ENCODE data around the gene LRBA.
"Not testable (repeated sequence)": the region's sequence is repeated elsewhere in the genome, so short reads cannot be mapped to it uniquely, and the experiment has no call there.

Gene LRBA

DNA sequence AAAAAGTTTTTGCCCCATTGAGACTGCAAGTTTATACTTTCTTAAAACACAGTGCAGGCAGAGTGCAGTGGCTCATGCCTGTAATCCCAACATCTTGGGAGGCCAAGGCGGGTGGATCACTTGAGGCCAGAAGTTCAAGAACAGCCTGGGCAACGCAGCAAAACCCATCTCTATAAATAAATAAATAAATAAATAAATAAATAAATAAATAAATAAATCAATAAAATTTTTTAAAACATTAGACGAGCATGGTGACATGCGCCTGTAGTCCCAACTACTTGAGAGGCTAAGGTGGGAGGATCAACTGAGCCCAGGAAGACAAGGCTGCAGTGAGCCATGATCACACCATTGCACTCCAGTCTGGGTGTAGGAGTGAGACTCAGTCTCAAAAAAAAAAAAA lies 213.3 kb downstream of the LRBA start:
- no peak for DNase-seq (ENCODE audit: low spot score)

DNA sequence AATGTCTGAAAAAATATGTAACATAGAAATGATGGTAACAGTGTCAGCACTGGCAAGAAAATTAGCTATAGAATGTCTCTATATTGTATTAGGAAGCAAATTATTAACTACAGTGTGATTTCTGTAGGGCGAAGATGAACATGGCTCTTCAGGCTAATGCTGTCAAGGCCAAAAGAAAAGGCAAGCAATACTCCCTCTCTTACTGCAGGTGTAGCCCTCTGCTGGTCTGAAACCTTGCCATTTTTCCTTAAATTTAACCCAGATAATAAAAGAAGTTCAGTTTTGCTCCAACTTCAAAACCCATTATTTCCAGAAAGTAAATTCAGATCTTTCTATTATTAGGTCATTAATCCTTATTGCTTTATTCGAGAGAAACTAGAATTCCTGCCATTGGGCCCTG lies 215.9 kb downstream of the LRBA start:
- DNase-seq (ENCODE audit: low spot score) = no peak

GRCh38 chr4:150794706-150795105 lies 220.4 kb downstream of the LRBA start:
- DNase-seq (ENCODE audit: low spot score) = no peak

DNA sequence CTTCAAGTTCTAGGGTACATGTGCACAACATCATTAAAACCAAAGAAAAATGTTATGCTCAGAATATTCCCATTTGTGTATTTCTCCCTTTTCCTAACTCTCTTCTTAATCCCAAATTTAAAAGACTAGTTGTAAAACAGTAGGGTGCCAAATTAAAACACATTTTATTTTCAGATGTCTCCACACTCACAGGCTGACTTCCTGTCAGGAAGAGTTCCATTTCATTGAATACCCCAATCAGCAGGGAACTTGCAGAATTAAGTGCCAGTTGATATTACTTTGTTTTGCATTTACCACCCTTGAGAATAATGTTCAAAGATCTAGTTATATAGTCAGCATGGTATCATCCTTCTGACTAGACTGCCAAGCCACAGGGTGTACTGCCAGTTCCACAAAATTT lies 225.2 kb downstream of the LRBA start:
- no peak for DNase-seq (ENCODE audit: low spot score)

DNA sequence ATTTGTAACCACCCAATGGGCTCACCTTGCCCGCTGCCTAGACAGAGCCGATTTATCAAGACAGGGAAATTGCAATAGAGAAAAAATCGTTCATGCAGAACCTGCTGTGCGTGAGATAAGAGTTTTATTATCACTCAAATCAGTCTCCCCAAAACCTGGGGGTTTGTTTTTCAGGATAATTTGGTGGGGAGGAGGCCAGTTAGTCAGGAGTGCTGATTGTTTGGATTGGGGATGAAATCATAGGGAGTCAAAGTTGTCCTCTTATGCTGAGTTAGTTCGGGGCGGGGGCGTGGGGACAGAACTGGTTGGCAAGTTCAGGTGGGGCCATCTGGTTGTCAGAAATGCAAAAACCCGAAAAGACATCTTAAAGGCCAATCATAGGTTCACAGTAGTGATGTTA lies 230.1 kb downstream of the LRBA start:
- DNase-seq (ENCODE audit: low spot score) = no peak

- no peak for DNase-seq (ENCODE audit: low spot score)
Observed at GRCh38 chr4:150784305-150784704, 230.8 kb downstream of the LRBA start.

DNA sequence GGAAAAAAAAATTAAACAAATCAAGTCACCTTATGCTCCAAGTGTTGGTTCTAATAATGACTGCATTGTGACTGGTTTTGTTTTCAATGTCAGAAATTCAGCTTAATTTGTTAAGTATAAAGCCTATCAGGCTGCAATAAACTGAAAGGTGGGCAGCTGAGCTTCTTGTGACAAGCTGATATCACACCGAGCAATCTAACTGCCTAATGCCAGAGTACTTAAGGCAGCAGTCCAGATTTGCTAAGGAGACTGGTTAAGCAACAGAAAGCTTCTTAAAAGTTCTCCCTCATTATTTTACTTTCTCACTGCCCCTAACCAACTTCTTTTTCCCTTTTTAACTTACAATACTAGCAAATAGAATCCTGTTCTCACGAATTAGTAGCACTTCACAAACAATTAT lies 232.2 kb downstream of the LRBA start:
- no peak for DNase-seq (ENCODE audit: low spot score)

- no peak for DNase-seq (ENCODE audit: low spot score)
Observed at GRCh38 chr4:150782311-150782710, 232.8 kb downstream of the LRBA start.

- DNase-seq (ENCODE audit: low spot score) = no peak
Observed at GRCh38 chr4:150781191-150781590, 233.9 kb downstream of the LRBA start.

DNA sequence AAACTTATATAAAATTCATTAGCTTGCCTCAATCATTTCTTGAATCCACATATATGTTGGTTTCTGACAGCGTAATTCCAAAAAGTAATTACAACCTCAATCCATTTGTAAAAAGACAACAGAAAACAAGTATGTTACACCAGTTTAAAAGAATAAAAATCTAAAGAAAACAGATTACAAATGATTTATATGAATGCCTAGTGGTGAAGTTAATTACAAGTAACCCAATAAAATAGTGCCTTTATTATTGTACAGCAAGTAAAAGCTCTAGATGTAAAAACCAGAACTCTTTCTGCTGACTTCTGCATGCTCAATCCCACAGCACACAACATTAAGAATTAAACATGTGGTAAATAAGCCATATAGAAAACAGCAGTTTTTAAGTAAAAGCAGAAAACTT lies 235.4 kb downstream of the LRBA start:
- no peak for DNase-seq (ENCODE audit: low spot score)

GRCh38 chr4:150773729-150774449 lies 241.2 kb downstream of the LRBA start:
- no peak for DNase-seq (ENCODE audit: low spot score)

GRCh38 chr4:150773032-150773431 lies 242.1 kb downstream of the LRBA start:
- DNase-seq (ENCODE audit: low spot score) = no peak

DNA sequence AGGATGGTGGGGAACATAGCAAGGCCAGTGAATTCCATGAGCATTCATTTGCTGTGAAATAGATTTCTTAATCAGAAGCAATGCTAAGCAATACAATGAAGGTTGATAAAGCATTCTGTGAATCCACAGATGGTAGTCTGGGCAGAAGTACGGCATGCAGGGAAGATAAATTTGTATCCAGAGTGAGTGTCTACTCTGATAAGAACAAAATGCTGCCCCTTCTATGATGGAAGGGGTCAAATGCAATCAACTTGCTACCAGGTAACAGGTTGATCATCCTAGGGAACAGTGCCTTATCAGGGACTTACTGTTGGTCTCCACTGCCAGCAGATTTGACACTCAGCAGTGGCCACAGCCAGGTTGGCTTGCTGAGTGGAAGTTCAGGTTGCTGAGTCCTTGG lies 243.7 kb downstream of the LRBA start:
- DNase-seq (ENCODE audit: low spot score) = no peak

- DNase-seq (ENCODE audit: low spot score) = no peak
Observed at GRCh38 chr4:150769845-150770244, 245.2 kb downstream of the LRBA start.

DNA sequence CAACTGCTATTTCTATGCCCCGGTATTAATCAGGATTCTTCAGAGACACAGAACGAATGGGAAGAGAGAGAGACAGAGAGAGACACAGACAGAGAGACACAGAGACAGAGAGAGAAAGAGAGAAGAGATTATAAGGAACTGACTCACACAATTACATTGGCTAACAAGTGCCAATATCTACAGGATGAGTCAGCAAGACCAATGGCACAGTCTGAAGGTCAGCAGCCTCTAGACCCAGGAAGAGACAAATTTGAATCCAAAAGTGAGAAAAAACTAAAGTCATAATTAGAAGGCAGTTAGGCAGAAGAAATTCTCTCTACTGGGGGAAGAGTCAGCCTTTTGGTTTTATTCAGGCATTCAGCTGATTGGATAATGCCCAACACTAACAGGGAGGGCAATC lies 245.8 kb downstream of the LRBA start:
- peak; percentile 22 for DNase-seq (ENCODE audit: low spot score)

DNA sequence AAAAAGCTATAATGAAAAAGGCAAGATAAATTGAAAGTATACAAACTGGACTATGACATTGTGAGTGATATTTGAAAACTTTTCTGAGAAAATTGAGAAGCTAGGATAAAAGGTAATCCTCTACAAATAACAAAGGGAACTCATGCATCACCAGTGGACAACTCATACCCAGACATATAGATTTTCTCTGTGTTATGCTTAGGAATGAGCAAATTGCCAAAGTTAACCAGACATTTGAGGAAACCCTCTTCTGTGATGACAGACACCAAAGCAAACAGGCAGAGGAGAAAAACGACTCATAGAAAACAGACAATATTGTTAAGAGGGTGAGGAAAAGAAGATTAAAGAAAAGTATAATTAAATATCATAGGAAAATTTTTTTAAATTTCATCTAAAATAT lies 246.6 kb downstream of the LRBA start:
- DNase-seq (ENCODE audit: low spot score) = no peak

DNA sequence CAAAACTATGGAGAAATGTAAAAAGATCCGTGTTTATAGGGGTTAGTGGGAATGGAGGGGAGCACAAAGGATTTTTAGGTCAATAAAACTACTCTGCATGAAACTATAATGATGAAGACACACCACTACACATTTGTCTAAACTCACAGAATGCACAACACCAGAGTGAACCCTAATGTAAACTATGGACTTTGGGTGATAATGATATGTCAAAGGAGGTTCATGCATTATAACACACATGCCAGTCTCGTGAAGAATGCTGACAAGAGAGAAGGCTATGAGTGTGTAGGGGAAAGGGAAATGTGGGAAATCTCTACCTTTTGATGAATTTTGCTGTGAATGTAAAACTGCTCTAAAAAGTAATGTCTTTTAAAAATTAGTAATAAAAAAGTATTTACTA lies 249.9 kb downstream of the LRBA start:
- no peak for DNase-seq (ENCODE audit: low spot score)

DNA sequence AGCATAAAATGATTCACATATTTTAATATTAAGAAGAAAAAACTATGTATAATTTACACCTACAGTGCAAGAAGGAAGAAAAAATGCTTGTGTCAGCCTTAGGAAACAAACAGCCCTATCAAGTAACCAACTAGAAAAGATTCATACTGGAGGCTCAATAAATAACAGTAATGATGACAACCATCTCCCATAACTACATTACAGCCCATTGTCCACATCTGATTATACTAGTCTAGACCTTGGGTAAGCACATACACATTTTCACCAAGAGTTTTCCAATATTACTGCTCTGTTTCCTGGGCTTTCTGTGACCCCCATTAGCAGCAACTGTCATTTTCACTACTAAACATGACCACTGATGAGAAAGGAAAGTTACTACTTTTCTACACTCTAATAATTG lies 263.4 kb downstream of the LRBA start:
- DNase-seq (ENCODE audit: low spot score) = no peak

GRCh38 chr4:150750824-150751223 lies 264.3 kb downstream of the LRBA start:
- DNase-seq (ENCODE audit: low spot score) = no peak

- no peak for DNase-seq (ENCODE audit: low spot score)
Observed at GRCh38 chr4:150746156-150746555, 268.9 kb downstream of the LRBA start.

- DNase-seq (ENCODE audit: low spot score) = no peak
Observed at GRCh38 chr4:150744570-150744969, 270.5 kb downstream of the LRBA start.

DNA sequence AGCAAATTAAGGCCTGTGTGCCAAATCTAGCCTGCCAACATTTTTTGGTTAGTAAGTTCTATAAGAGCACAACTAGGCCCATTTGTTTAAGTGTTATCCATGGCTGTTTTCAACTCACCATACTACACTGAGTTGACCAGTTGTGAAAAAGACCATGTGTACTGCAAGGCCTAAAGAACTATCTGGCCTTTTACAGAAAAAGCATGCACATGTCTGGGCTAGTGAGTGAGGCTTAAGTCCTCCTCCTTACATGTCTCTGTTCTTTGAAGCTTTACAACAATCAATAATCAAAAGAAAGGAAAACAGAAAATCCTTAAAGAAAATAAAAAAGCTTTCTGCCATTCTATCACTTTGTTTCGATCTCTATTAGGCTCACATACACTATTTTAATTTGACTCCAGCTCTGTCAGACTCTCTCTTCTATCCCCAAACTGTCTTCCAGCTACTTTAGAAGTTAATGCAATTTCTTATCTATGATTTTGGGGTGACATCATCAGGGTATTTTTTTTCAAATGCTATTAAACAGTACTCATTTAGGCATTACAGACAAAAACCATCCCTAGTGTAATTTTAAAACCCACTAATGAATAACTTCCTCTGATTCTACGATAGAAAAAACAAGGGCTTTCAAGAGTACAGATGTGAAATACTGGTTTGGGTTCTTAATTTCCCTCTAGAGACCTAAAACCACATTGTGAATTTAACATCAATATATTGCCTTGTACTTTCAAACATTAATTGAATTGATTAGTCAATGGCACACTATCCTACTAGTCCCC lies 271.3 kb downstream of the LRBA start:
- no peak for DNase-seq (ENCODE audit: low spot score)

DNA sequence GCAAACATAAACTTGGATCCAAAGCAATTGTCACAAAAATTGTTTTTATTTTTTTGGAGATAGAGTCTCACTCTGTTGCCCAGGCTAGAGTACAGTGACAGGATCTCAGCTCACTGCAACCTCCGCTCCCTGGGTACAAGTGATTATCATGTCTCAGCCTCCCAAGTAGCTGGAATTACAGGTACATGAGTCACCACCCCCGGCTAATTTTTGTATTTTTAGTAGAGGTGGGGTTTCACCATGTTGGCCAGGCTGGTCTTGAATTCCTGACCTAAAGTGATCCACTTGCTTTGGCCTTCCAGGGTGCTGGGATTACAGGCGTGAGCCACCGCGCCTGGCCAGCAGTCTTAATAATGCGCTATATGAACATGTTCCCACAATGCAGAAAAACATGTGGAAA lies 272.2 kb downstream of the LRBA start:
- DNase-seq (ENCODE audit: low spot score) = not testable (repeated sequence)

- no peak for DNase-seq (ENCODE audit: low spot score)
Observed at GRCh38 chr4:150739591-150739990, 275.5 kb downstream of the LRBA start.

Measured in activated CD4-positive, alpha-beta T cell treated with anti-CD3 and anti-CD28 coated beads, Interleukin-2, Interleukin-4, amounts not matched to agents 100 ng/mL and 50 ng/mL, durations not matched to agents 16 hours and 8 hours (primary cell).